ENCODE results near the gene PARM1. TPM values are rescaled to one million over a fixed set of nuclear protein-coding genes. Genes with fewer than 3 reads are reported as not detected.
A peak's percentile ranks its signal among the peaks of the same experiment; 100 is the strongest.

Gene PARM1
- 90.7 TPM for total RNA-seq
- long read RNA-seq, full-length matches to known transcripts = 157 of 202 reads
- long read RNA-seq, partial matches to known transcripts = 40 of 202 reads
- long read RNA-seq, other reads (novel, unspliced or antisense) = 5 of 202 reads

DNA sequence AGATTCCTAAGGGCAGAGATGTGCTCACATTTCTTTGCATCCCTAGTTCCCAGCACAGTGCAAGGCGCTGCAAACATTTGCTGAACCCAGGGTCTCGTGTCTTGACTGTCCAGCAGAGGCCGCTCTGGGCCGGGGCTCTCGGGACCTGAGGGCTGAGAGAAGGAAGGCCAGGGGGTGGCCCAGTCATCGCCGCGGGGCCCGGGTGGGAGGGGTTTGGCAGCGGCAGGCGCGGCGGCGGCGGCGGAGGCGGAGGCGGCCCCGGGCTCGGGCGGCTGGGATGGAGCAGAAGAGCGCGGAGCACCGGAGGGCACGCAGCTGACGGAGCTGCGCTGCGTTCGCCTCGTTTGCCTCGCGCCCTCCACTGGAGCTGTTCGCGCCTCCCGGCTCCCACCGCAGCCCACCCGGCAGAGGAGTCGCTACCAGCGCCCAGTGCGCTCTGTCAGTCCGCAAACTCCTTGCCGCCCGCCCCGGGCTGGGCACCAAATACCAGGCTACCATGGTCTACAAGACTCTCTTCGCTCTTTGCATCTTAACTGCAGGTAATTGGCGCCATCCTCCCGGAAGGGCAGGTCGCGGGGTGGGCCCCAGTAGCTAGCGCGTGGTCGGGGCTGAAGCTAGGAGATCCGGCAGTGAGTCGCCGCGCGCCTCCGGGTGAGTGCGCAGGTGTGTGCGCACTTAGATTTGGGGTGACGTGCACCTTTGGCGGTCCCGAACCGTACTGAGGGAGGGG, at the start of gene PARM1:
Gene PARM1, plus strand, starts transcription at position 285 of the 730 bp plus-strand sequence. Its CDS starts 212 bp downstream, at position 497.
- Histone ChIP-seq H3K4me1 (peaks cover 41% of the 10 kb centered on the region), H3K36me3 (no peaks in the 10 kb centered on the region), H3K27ac (replicated peaks) (peak within 1 kb of the TSS; percentile 87), H3K4me3 (peak within 1 kb of the TSS; percentile 90), H3K27me3 (ENCODE audit: low read depth) (peaks cover 32% of the 10 kb centered on the region), H3K9me3 (replicated peaks) (no peaks in the 10 kb centered on the region)
- TF ChIP-seq, protein P1, sequence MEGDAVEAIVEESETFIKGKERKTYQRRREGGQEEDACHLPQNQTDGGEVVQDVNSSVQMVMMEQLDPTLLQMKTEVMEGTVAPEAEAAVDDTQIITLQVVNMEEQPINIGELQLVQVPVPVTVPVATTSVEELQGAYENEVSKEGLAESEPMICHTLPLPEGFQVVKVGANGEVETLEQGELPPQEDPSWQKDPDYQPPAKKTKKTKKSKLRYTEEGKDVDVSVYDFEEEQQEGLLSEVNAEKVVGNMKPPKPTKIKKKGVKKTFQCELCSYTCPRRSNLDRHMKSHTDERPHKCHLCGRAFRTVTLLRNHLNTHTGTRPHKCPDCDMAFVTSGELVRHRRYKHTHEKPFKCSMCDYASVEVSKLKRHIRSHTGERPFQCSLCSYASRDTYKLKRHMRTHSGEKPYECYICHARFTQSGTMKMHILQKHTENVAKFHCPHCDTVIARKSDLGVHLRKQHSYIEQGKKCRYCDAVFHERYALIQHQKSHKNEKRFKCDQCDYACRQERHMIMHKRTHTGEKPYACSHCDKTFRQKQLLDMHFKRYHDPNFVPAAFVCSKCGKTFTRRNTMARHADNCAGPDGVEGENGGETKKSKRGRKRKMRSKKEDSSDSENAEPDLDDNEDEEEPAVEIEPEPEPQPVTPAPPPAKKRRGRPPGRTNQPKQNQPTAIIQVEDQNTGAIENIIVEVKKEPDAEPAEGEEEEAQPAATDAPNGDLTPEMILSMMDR (IDR thresholded peaks at IDR 0.05; ENCODE audit: borderline replicate concordance) = peak; percentile 78
- intact Hi-C loops (cut with micrococcal nuclease) = loop anchor here (5.0 kb wide), 1 partner anchor 534 kb away; no protein-coding TSS in a partner anchor
- DNase-seq = peak; percentile 92

DNA sequence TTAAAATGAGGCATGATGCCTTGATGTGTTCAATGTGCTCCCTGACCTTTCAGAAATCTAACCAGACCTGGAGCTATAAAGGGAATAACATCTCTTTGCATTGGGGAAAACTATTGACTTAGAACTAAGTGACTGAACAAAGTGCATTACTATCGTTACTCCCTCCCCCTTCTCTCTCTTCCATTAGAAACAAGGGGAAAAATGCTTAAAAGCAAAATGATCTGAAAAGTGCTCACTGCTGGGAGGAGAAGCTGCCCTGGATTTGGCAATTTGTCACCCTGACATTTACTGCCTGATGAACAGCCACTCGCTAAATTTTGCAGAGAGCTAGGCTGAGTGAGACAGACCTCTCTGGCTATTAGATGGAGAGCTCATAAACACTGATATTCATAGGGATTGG, 48.6 kb upstream of the PARM1 start:
- H3K9me3 ChIP-seq (replicated peaks) = no peaks in the 10 kb centered on the region
- no peak overlapping the region for H3K27ac ChIP-seq (replicated peaks)
- H3K27me3 ChIP-seq (ENCODE audit: low read depth) = peaks cover 4% of the 10 kb centered on the region
- no peaks in the 10 kb centered on the region for H3K36me3 ChIP-seq
- no peak overlapping the region for H3K4me3 ChIP-seq
- DNase-seq = no peak
- TF ChIP-seq, protein P1 (IDR thresholded peaks at IDR 0.05; ENCODE audit: borderline replicate concordance) = no peak
- H3K4me1 ChIP-seq = no peaks in the 10 kb centered on the region
- intact Hi-C loops (cut with micrococcal nuclease) = no loop called here

DNA sequence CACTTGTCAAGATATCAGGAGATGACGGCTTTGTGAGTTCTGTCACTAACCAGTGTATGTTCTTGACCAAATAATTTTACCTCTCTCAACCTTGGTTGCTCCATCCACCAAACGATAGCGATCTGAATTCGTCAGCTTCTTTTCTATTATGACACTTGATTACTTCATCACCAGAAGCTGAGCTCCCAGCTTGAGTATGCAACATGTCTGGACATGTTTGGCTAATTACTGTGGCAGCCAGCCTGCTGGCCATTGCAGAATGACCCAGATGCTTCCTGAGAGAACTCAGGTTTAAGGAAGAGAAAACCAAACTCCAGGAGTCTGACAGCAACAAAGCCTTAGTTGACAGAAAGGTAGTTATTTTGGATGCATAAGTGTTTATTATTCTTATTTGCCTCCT, 46.4 kb upstream of the PARM1 start:
- Histone ChIP-seq H3K9me3 (replicated peaks) (no peaks in the 10 kb centered on the region), H3K36me3 (no peaks in the 10 kb centered on the region), H3K4me3 (no peak overlapping the region), H3K4me1 (no peaks in the 10 kb centered on the region), H3K27ac (replicated peaks) (no peak overlapping the region), H3K27me3 (ENCODE audit: low read depth) (no peaks in the 10 kb centered on the region)
- intact Hi-C loops (cut with micrococcal nuclease) = no loop called here
- no peak for DNase-seq
- TF ChIP-seq, protein P1 (IDR thresholded peaks at IDR 0.05; ENCODE audit: borderline replicate concordance) = no peak

DNA sequence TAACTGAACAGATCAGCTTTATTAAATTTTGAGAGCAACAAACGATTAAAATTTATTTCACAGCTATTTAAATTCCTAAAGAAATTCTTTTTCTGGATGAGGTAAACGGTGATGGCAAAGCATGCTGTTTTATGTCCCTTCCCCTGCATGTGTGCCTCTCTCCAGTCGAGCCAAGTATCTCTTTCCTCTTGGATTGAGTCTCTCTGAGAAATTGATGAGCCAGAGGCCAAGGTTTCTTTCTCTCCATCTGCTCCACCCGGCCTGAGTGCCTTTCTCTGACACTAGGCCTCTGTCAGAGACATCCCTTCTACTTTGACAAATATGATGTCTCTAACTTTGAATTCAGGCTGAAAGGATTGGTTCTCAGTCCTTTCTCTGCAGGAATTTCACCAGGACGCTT, 42.6 kb upstream of the PARM1 start:
- Histone ChIP-seq H3K9me3 (replicated peaks) (no peaks in the 10 kb centered on the region), H3K27me3 (ENCODE audit: low read depth) (no peaks in the 10 kb centered on the region), H3K27ac (replicated peaks) (no peak overlapping the region), H3K4me1 (no peaks in the 10 kb centered on the region), H3K4me3 (no peak overlapping the region), H3K36me3 (no peaks in the 10 kb centered on the region)
- TF ChIP-seq, protein P1 (IDR thresholded peaks at IDR 0.05; ENCODE audit: borderline replicate concordance) = no peak
- intact Hi-C loops (cut with micrococcal nuclease) = no loop called here
- DNase-seq = no peak

DNA sequence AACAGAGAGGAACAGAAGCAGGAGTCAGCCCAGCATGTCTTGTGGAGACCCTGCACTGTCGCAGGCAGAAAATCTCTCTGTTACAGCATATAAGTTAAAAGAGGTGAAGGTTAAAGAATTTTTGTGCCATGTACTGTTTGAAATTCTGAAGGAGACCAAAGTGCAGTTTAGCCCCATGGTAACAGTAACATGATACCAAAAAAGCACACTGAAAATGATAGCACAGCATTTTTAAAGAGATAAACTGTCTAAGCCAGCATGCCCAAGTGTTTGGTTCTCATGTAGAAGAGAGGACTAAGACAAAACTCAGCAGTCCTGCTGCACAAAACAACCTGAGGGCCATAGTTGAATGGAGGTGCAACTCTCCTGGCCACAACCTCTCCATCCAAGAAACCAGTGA, 41.9 kb upstream of the PARM1 start:
- TF ChIP-seq, protein P1 (IDR thresholded peaks at IDR 0.05; ENCODE audit: borderline replicate concordance) = no peak
- H3K36me3 ChIP-seq = no peaks in the 10 kb centered on the region
- intact Hi-C loops (cut with micrococcal nuclease) = no loop called here
- no peaks in the 10 kb centered on the region for H3K9me3 ChIP-seq (replicated peaks)
- H3K27ac ChIP-seq (replicated peaks) = no peak overlapping the region
- DNase-seq = no peak
- no peaks in the 10 kb centered on the region for H3K4me1 ChIP-seq
- no peaks in the 10 kb centered on the region for H3K27me3 ChIP-seq (ENCODE audit: low read depth)
- H3K4me3 ChIP-seq = no peak overlapping the region

Measured in left ventricle myocardium inferior (tissue), 1 donor.